Fibroblast of pulmonary artery (primary cell): ENCODE measurements around the gene IL6R.

Source experiments
- DNase-seq: peaks from one replicate; pipeline ENCODE4 v3.0.0-alpha.2; 2010; ENCODE audit warnings: low read depth
- H3K4me3 ChIP-seq: replicated peaks from 2 replicates; pipeline ENCODE4 v1.5.1; 2011; ENCODE audit warnings: low read depth, mild to moderate bottlenecking, control low read depth, low read length, moderate library complexity
- TF ChIP-seq, protein P1 (sequence below): IDR thresholded peaks from 2 replicates; pipeline ENCODE4 v1.5.1; 2011; ENCODE audit warnings: mild to moderate bottlenecking, control low read depth, low read length, inconsistent platforms; ENCODE audit errors: missing control alignments

Gene IL6R

DNA sequence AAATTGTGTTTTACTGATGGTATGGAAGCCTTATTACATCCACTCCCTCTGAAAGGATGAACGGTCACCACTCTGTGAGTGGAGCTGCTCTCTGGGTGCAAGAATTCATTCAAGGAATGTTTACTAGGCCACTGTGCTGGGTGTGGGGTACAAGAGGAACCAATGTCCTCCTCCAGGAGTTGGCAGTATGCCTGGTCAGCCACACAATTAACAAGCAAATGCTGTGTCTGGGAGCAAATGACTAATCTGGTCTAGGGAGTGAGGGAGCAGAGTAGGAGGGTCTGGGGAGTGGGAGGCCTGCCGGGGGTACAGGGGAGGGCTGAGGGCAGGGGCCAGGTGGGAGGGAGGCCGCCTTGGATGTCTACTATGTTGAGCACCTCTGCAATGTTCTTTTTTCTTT, 69.7 kb downstream of the IL6R start:
- TF ChIP-seq, protein P1, sequence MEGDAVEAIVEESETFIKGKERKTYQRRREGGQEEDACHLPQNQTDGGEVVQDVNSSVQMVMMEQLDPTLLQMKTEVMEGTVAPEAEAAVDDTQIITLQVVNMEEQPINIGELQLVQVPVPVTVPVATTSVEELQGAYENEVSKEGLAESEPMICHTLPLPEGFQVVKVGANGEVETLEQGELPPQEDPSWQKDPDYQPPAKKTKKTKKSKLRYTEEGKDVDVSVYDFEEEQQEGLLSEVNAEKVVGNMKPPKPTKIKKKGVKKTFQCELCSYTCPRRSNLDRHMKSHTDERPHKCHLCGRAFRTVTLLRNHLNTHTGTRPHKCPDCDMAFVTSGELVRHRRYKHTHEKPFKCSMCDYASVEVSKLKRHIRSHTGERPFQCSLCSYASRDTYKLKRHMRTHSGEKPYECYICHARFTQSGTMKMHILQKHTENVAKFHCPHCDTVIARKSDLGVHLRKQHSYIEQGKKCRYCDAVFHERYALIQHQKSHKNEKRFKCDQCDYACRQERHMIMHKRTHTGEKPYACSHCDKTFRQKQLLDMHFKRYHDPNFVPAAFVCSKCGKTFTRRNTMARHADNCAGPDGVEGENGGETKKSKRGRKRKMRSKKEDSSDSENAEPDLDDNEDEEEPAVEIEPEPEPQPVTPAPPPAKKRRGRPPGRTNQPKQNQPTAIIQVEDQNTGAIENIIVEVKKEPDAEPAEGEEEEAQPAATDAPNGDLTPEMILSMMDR: no peak
- DNase-seq: peak; percentile 78
- H3K4me3 ChIP-seq: no peak overlapping the region

DNA sequence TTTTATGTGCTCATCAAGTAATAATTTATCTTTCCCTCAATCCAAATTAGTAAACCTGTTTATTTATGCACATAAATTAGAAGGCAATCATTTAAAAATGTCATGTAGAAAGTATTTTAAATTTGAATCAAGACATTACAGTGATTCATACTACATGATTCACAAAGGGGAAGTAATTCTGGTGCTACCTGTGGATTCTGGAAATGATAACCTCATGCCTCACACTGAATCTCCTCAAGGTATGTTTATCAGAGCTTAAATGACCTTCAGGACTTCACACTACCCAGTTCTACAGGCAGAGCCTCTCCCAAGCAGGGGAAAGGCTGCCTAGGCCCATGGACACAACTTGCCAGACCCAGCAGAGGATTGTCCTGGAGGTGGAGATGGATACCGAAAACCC, 71.6 kb downstream of the IL6R start:
- TF ChIP-seq, protein P1: no peak
- no peak overlapping the region for H3K4me3 ChIP-seq
- no peak for DNase-seq

DNA sequence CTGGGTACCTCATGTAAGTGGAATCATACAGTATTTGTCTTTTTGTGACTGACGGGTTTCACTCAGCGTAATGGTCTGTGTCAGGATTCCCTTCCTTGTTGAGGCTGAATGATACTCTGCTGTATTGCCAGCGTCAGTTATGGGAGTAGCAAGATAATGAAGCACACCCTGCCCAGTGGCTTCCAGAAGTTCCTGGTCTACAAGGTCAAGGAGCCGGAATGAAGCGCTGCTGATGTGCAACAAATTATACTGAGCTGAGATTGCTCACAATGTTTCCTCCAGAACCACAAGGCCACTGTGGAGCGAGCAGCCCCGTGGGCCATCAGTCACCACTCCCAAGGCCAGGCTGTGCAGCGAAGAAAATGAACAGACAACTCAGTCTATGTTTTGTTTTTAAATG, 72.9 kb downstream of the IL6R start:
- TF ChIP-seq, protein P1: no peak
- H3K4me3 ChIP-seq: no peak overlapping the region

DNA sequence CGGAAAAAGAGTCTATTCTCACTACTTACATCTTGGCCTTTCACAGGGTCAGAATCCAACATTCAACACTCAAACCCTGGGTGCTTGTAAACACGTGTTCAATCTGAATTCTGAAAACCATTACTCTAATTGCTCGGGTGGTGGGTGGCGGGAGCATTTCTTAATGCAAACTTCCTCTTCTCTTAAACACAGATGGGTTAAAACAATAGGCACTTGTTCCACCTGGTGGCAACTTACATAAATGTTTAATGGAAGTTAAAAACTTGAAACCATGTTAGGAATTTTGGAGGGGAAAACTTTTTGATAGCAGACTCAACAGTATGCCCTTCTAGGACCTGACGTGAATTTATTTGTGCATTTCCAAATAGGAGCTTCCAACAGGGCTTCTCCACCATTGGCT, 73.5 kb downstream of the IL6R start:
- DNase-seq: peak; percentile 62
- TF ChIP-seq, protein P1: peak; percentile 18
- no peak overlapping the region for H3K4me3 ChIP-seq

More for the DNA sequence above, 72.9 kb downstream of the IL6R start:
- DNase-seq: no peak

DNA sequence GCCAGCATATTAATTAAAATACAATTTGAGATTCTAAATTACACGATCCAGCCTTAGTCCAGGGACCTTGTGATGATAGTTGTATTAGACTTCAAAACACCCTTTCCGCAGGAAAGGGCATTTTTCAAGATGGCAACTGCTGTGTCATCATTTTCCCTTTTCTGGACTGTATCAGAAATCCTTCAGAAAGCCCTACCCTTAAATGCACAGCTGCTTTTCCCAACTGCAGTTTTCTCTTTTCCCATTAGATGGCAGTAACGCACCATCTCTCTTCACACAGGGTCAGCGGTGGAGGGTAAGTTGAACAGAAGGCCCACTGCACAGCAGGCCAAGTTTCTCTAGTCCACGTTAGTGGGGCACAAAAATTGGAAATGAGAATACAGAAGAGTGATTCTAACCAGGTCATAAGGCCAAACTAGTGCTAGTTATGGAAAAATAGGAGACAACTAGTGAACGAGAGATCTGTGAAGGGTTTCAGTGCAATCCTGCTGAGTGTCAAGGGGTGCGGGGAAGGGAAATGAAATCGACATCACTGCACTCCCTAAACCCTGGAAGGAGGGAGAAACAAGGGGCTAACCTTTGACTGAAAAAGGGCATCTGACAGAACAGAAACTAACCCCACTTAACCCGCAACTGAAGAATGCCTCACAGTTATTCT, 74.8 kb downstream of the IL6R start:
- H3K4me3 ChIP-seq: no peak overlapping the region
- peak; percentile 94 for DNase-seq
- TF ChIP-seq, protein P1: peak; percentile 97

DNA sequence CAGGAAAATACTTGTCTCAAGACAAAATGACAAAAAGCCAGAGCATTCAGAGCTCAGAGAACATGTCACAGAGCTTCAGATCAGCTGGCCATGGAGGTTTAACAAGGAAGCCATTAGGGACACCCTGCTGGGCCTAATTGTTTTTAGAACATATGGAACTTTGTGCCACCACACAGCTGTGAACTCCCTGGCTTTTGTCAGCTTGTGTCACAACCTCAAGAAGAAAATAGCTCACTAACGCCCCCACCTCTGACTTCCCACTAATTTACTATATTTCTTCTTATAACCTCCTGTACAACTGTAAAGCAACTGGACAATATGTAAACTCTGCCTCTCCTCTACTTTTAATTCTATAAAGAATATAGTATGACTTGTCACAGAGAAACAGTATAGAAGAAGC, 75.9 kb downstream of the IL6R start:
- no peak for DNase-seq
- no peak overlapping the region for H3K4me3 ChIP-seq
- TF ChIP-seq, protein P1: no peak

DNA sequence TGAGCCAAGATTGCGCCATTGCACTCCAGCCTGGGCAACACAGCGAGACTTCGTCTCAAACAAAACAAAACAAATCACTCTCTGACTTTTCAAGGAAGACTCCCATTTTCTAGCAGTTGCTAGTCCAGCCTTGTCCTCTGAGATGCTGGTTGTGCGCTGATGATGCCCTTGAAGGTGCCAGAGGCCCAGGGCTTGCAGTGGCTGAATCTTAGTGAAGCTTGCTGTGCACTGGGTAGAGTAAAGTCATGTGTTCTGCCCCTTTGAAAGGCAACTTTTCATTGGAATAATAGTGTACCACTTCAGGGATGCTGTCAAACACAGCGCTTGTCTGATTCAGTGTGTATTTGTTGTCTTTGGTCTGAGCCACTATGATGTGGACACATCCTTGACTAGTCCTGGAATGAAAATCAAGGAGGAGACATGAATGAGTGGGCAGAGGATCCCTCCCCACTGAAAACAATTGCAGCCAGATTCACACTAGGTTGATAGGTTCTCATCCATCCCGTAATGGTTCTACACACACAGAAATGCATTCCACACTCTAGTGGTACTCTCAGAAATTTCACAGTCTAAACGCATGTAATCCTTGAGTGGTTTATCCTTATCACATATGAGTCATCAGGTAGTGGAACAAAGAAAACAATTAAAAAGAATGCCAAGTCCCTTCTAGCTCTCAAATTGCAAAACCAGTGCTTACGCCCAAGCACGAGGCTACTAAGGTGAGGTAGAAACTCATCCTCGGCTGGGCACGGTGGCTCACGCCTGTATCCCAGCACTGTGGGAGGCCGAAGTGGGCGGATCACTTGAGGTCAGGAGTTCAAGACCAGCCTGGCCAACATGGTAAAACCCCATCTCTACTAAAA, 79.0 kb downstream of the IL6R start:
- H3K4me3 ChIP-seq: no peak overlapping the region
- TF ChIP-seq, protein P1: no peak
- peak; percentile 94 for DNase-seq
